ENCODE data around the gene ANKRD55. TPM values are rescaled to one million over a fixed set of nuclear protein-coding genes. Genes with fewer than 3 reads are reported as not detected.

Gene ANKRD55
- total RNA-seq, 1 experiment from 2014 or later, result not detected

DNA sequence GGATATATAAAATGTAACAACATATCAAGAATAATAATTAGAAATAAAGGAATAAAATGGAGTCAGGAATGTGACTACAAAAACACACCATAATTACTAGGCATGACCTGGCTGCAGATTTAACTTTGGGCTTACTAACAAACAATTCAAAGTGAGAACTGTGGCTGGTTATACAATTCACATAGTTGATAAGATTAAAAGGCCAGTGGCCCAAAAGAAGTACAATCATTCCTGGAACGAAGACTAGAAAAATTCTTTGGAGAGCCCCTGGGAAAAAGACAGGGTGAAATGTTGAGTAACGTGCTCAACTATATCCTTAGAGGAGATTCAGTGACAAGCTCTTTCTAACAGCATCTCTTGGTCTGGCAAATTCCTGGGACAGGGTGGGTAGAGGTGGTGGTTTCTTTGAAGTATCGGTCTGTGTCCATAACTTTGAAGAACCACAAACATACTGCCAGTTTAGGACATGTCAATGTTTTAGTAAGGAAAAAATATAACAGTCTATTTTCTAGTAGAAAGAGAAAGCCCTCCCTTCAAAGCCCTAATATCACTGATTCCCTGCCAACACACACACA, 163.4 kb downstream of the ANKRD55 start:
- ATAC-seq (no peak), DNase-seq (ENCODE audit: low spot score) (no peak)
- H3K36me3 Mint-ChIP-seq, result no peaks in the 10 kb centered on the region
- H3K9me3 Mint-ChIP-seq, result peaks cover 3% of the 10 kb centered on the region; the same call in 1 of the 2 replicates
- H3K4me1 Mint-ChIP-seq, result peaks cover 9% of the 10 kb centered on the region; the same call in 1 of the 2 replicates
- H3K4me3 Mint-ChIP-seq, result no peak overlapping the region
- CTCF ChIA-PET, result no interaction called here
- POLR2A ChIA-PET, result no interaction called here
- H3K27ac Mint-ChIP-seq, result no peak overlapping the region
- no peaks in the 10 kb centered on the region for H3K27me3 Mint-ChIP-seq (ENCODE audit: low read depth)
- TF ChIP-seq, protein P1, sequence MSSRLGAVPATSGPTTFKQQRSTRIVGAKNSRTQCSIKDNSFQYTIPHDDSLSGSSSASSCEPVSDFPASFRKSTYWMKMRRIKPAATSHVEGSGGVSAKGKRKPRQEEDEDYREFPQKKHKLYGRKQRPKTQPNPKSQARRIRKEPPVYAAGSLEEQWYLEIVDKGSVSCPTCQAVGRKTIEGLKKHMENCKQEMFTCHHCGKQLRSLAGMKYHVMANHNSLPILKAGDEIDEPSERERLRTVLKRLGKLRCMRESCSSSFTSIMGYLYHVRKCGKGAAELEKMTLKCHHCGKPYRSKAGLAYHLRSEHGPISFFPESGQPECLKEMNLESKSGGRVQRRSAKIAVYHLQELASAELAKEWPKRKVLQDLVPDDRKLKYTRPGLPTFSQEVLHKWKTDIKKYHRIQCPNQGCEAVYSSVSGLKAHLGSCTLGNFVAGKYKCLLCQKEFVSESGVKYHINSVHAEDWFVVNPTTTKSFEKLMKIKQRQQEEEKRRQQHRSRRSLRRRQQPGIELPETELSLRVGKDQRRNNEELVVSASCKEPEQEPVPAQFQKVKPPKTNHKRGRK (CRISPR knock-in tag; IDR thresholded peaks at IDR 0.05; ENCODE audit: borderline replicate concordance), result no peak
- TF ChIP-seq JUN (CRISPR knock-in tag; IDR thresholded peaks at IDR 0.05), result no peak
- TF ChIP-seq ESRRA (CRISPR knock-in tag; IDR thresholded peaks at IDR 0.05; ENCODE audit: borderline replicate concordance), result no peak

DNA sequence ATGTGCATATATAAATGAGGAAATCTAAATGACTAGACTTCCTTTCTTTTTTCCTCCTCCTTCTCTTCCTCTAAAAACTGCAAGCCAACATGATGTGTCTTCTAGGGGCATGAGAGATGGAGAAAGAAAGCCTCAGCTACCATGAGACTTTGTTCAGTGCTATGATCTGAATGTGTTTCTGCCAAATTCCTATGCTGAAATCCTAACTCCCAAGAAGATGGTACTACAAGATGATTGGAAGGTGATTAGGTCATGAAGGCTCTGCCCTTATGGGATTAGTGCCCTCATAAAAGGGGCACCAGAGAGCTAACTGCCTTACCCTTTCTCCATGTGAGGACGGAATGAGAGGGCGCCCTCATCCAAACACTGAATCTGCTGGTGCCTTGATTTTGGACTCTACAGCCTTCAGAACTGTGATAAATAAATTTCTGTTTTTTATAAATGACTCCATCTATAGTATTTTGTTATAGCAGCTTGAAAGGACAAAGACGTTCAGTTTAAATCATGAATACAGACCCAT, 166.1 kb downstream of the ANKRD55 start:
- ChIA-PET POLR2A (no interaction called here), CTCF (interaction anchor here (0.6 kb wide), 1 partner anchor 202 kb away, joined by 3 read pairs; no protein-coding TSS in a partner anchor)
- Mint-ChIP-seq H3K9me3 (peaks cover 6% of the 10 kb centered on the region; the same call in 1 of the 2 replicates), H3K27me3 (ENCODE audit: low read depth) (no peaks in the 10 kb centered on the region), H3K36me3 (no peaks in the 10 kb centered on the region), H3K4me3 (no peak overlapping the region), H3K27ac (no peak overlapping the region), H3K4me1 (peaks cover 9% of the 10 kb centered on the region; the same call in 1 of the 2 replicates)
- TF ChIP-seq NR1H2 (CRISPR knock-in tag; IDR thresholded peaks at IDR 0.05) (no peak), MXD4 (CRISPR knock-in tag; IDR thresholded peaks at IDR 0.05; ENCODE audit: borderline replicate concordance) (no peak), IRF2 (CRISPR knock-in tag; IDR thresholded peaks at IDR 0.05; ENCODE audit: borderline replicate concordance, low read depth) (no peak)
- TF ChIP-seq, protein P2, sequence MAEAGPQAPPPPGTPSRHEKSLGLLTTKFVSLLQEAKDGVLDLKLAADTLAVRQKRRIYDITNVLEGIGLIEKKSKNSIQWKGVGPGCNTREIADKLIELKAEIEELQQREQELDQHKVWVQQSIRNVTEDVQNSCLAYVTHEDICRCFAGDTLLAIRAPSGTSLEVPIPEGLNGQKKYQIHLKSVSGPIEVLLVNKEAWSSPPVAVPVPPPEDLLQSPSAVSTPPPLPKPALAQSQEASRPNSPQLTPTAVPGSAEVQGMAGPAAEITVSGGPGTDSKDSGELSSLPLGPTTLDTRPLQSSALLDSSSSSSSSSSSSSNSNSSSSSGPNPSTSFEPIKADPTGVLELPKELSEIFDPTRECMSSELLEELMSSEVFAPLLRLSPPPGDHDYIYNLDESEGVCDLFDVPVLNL (CRISPR knock-in tag; IDR thresholded peaks at IDR 0.05; ENCODE audit: borderline replicate concordance, low read depth), result no peak
- TF ChIP-seq, protein P3, sequence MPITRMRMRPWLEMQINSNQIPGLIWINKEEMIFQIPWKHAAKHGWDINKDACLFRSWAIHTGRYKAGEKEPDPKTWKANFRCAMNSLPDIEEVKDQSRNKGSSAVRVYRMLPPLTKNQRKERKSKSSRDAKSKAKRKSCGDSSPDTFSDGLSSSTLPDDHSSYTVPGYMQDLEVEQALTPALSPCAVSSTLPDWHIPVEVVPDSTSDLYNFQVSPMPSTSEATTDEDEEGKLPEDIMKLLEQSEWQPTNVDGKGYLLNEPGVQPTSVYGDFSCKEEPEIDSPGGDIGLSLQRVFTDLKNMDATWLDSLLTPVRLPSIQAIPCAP (CRISPR knock-in tag; IDR thresholded peaks at IDR 0.05), result no peak
- TF ChIP-seq, protein P4, sequence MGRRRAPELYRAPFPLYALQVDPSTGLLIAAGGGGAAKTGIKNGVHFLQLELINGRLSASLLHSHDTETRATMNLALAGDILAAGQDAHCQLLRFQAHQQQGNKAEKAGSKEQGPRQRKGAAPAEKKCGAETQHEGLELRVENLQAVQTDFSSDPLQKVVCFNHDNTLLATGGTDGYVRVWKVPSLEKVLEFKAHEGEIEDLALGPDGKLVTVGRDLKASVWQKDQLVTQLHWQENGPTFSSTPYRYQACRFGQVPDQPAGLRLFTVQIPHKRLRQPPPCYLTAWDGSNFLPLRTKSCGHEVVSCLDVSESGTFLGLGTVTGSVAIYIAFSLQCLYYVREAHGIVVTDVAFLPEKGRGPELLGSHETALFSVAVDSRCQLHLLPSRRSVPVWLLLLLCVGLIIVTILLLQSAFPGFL (CRISPR knock-in tag; IDR thresholded peaks at IDR 0.05; ENCODE audit: borderline replicate concordance), result no peak
- TF ChIP-seq, protein P5, sequence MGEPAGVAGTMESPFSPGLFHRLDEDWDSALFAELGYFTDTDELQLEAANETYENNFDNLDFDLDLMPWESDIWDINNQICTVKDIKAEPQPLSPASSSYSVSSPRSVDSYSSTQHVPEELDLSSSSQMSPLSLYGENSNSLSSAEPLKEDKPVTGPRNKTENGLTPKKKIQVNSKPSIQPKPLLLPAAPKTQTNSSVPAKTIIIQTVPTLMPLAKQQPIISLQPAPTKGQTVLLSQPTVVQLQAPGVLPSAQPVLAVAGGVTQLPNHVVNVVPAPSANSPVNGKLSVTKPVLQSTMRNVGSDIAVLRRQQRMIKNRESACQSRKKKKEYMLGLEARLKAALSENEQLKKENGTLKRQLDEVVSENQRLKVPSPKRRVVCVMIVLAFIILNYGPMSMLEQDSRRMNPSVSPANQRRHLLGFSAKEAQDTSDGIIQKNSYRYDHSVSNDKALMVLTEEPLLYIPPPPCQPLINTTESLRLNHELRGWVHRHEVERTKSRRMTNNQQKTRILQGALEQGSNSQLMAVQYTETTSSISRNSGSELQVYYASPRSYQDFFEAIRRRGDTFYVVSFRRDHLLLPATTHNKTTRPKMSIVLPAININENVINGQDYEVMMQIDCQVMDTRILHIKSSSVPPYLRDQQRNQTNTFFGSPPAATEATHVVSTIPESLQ (CRISPR knock-in tag; IDR thresholded peaks at IDR 0.05), result no peak
- ATAC-seq, result no peak
- no peak for DNase-seq (ENCODE audit: low spot score)

DNA sequence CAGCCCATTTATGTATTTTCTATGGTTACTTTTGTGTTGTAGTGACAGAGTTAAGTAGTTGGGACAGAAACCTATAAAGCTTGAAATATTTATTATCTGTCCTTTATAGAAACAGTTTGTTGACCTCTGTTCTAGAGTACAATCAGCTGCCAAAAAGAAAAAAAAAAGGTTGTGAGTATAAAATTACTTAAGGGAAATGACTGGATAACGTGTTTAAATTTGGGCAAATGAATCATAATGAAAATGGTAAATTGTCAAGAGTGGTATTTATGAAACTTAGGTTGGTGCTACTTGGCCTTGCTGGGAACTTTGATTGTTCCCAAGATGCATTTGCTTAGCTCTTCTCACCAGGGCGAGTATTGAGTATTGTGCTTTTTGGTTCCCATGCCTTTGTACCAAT, 168.1 kb downstream of the ANKRD55 start:
- no peaks in the 10 kb centered on the region for H3K4me1 Mint-ChIP-seq
- no peak for ATAC-seq
- H3K4me3 Mint-ChIP-seq, result no peak overlapping the region
- TF ChIP-seq TEAD1 (CRISPR knock-in tag; IDR thresholded peaks at IDR 0.05), result no peak
- no peak for TF ChIP-seq EMX1 (CRISPR knock-in tag; IDR thresholded peaks at IDR 0.05)
- TF ChIP-seq, protein P6, sequence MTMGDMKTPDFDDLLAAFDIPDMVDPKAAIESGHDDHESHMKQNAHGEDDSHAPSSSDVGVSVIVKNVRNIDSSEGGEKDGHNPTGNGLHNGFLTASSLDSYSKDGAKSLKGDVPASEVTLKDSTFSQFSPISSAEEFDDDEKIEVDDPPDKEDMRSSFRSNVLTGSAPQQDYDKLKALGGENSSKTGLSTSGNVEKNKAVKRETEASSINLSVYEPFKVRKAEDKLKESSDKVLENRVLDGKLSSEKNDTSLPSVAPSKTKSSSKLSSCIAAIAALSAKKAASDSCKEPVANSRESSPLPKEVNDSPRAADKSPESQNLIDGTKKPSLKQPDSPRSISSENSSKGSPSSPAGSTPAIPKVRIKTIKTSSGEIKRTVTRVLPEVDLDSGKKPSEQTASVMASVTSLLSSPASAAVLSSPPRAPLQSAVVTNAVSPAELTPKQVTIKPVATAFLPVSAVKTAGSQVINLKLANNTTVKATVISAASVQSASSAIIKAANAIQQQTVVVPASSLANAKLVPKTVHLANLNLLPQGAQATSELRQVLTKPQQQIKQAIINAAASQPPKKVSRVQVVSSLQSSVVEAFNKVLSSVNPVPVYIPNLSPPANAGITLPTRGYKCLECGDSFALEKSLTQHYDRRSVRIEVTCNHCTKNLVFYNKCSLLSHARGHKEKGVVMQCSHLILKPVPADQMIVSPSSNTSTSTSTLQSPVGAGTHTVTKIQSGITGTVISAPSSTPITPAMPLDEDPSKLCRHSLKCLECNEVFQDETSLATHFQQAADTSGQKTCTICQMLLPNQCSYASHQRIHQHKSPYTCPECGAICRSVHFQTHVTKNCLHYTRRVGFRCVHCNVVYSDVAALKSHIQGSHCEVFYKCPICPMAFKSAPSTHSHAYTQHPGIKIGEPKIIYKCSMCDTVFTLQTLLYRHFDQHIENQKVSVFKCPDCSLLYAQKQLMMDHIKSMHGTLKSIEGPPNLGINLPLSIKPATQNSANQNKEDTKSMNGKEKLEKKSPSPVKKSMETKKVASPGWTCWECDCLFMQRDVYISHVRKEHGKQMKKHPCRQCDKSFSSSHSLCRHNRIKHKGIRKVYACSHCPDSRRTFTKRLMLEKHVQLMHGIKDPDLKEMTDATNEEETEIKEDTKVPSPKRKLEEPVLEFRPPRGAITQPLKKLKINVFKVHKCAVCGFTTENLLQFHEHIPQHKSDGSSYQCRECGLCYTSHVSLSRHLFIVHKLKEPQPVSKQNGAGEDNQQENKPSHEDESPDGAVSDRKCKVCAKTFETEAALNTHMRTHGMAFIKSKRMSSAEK (CRISPR knock-in tag; IDR thresholded peaks at IDR 0.05; ENCODE audit: borderline replicate concordance), result no peak
- TF ChIP-seq, protein P7, sequence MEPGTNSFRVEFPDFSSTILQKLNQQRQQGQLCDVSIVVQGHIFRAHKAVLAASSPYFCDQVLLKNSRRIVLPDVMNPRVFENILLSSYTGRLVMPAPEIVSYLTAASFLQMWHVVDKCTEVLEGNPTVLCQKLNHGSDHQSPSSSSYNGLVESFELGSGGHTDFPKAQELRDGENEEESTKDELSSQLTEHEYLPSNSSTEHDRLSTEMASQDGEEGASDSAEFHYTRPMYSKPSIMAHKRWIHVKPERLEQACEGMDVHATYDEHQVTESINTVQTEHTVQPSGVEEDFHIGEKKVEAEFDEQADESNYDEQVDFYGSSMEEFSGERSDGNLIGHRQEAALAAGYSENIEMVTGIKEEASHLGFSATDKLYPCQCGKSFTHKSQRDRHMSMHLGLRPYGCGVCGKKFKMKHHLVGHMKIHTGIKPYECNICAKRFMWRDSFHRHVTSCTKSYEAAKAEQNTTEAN (CRISPR knock-in tag; IDR thresholded peaks at IDR 0.05), result no peak
- no peak for TF ChIP-seq ATF1 (CRISPR knock-in tag; IDR thresholded peaks at IDR 0.05)
- no peak for TF ChIP-seq ESRRA (CRISPR knock-in tag; IDR thresholded peaks at IDR 0.05; ENCODE audit: borderline replicate concordance)
- no peak for TF ChIP-seq HMGA2 (CRISPR knock-in tag; IDR thresholded peaks at IDR 0.05)
- TF ChIP-seq, protein P2 (CRISPR knock-in tag; IDR thresholded peaks at IDR 0.05; ENCODE audit: borderline replicate concordance, low read depth), result no peak

More for the DNA sequence above, 168.1 kb downstream of the ANKRD55 start:
- H3K27ac Mint-ChIP-seq, result no peak overlapping the region
- CTCF ChIA-PET, result no interaction called here
- POLR2A ChIA-PET, result no interaction called here
- peaks cover 10% of the 10 kb centered on the region; the same call in 1 of the 2 replicates for H3K9me3 Mint-ChIP-seq
- DNase-seq (ENCODE audit: low spot score), result no peak
- no peaks in the 10 kb centered on the region for H3K36me3 Mint-ChIP-seq
- no peaks in the 10 kb centered on the region for H3K27me3 Mint-ChIP-seq (ENCODE audit: low read depth)

Measured in WTC11 (cell line).